HL-60/S4 treated with phorbol 12-myristate 13-acetate at 8.2 ng/mL for 4 days and 3 days (cell line): ENCODE measurements around the gene MRGPRD.

Experiments used
- in situ Hi-C: fragments of 300-500 bp; cut with MboI; formaldehyde crosslinking; loops from 2 replicates; pipeline ENCODE4 v1.15.0; 2022; ENCODE audit warnings: low sequenced_read_pairs

Gene MRGPRD

GRCh38 chr11:68980776-68981065, at the start of gene MRGPRD:
Gene MRGPRD (minus strand): TSS chr11:68980986. CDS start chr11:68980986, 0 bp downstream.
- in situ Hi-C loops, result no loop called here

GRCh38 chr11:69030301-69030700, 49.5 kb upstream of the MRGPRD start:
- in situ Hi-C loops, result no loop called here

GRCh38 chr11:69027704-69028372, 47.1 kb upstream of the MRGPRD start:
- in situ Hi-C loops, result no loop called here

- in situ Hi-C loops, result no loop called here
These were observed 43.7 kb upstream of the MRGPRD start for GRCh38 chr11:69024509-69024908.

- in situ Hi-C loops, result no loop called here
These were observed 41.5 kb upstream of the MRGPRD start for GRCh38 chr11:69022260-69022659.

- in situ Hi-C loops, result no loop called here
These were observed 38.1 kb upstream of the MRGPRD start for GRCh38 chr11:69018924-69019323.

- in situ Hi-C loops, result no loop called here
These were observed 37.2 kb upstream of the MRGPRD start for GRCh38 chr11:69017951-69018350.

GRCh38 chr11:69014898-69015549, 34.2 kb upstream of the MRGPRD start:
- in situ Hi-C loops, result no loop called here

- in situ Hi-C loops, result no loop called here
These were observed 33.5 kb upstream of the MRGPRD start for GRCh38 chr11:69014084-69014851.

- in situ Hi-C loops, result no loop called here
These were observed 32.5 kb upstream of the MRGPRD start, which contains the start of gene MRGPRF for GRCh38 chr11:69013009-69013951. Gene MRGPRF (minus strand): TSS chr11:69013246. CDS start chr11:69009901, 3,345 bp downstream.

- in situ Hi-C loops, result no loop called here
These were observed 31.6 kb upstream of the MRGPRD start for GRCh38 chr11:69012092-69013008.

GRCh38 chr11:69011624-69012091, 30.9 kb upstream of the MRGPRD start:
- in situ Hi-C loops, result no loop called here

- in situ Hi-C loops, result no loop called here
These were observed 30.3 kb upstream of the MRGPRD start for GRCh38 chr11:69010964-69011623.

- in situ Hi-C loops, result no loop called here
These were observed 29.6 kb upstream of the MRGPRD start for GRCh38 chr11:69010361-69010891.

GRCh38 chr11:69009441-69010211, 28.8 kb upstream of the MRGPRD start:
- in situ Hi-C loops, result no loop called here

GRCh38 chr11:69008737-69009440, 28.1 kb upstream of the MRGPRD start:
- in situ Hi-C loops, result no loop called here

- in situ Hi-C loops, result no loop called here
These were observed 27.2 kb upstream of the MRGPRD start for GRCh38 chr11:69007975-69008381.

- in situ Hi-C loops, result no loop called here
These were observed 26.0 kb upstream of the MRGPRD start for GRCh38 chr11:69006816-69007215.
